DND-41 (cell line): ENCODE data around the gene USP46.

ENCODE experiments used
- EZH2 ChIP-seq: IDR thresholded peaks from 3 replicates; pipeline ENCODE4 v1.6.1; 2012; ENCODE audit warnings: borderline replicate concordance, low read depth, mild to moderate bottlenecking, moderate library complexity, low read length, inconsistent platforms; ENCODE audit not compliant: severe bottlenecking
- TF ChIP-seq, protein P1 (sequence below): IDR thresholded peaks from 2 replicates; pipeline ENCODE4 v1.5.1; 2012; ENCODE audit warnings: borderline replicate concordance, low read length, moderate library complexity, mild to moderate bottlenecking; ENCODE audit not compliant: poor library complexity, severe bottlenecking; ENCODE audit errors: extremely low read depth

DNA sequence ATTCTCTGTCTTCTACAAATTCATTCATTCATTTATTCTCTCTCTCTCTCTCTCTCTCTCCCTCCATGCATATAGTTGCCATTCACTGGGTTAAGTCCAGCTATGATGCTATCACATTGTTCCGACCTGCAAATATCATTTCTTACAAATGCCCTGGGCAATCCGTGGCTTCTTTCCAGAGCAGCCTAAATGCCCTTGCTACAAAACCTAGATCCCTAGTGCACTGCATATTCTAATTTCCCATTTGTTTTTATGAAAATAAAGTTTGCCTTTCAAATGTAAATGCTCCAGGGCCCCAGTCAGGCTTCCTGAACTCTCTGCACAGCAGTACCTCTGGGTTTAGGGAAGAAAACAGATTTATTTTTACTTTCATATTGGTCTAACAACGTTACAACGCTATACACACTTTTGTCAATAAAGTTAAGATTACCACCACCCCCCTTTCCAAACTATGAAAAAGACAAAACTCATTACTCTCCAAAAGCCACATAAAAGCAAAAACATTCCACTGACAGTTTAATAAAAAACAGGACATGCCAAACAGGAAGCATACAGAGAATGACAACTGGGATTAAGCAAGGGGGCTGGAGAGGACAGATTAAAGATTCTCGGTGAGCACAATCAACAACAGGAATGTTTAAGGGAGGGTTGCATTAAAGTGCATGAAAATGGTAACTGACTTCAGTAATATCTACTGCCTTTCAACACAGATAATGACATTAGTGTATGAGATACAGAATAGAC, 104.3 kb downstream of the USP46 start:
- TF ChIP-seq, protein P1, sequence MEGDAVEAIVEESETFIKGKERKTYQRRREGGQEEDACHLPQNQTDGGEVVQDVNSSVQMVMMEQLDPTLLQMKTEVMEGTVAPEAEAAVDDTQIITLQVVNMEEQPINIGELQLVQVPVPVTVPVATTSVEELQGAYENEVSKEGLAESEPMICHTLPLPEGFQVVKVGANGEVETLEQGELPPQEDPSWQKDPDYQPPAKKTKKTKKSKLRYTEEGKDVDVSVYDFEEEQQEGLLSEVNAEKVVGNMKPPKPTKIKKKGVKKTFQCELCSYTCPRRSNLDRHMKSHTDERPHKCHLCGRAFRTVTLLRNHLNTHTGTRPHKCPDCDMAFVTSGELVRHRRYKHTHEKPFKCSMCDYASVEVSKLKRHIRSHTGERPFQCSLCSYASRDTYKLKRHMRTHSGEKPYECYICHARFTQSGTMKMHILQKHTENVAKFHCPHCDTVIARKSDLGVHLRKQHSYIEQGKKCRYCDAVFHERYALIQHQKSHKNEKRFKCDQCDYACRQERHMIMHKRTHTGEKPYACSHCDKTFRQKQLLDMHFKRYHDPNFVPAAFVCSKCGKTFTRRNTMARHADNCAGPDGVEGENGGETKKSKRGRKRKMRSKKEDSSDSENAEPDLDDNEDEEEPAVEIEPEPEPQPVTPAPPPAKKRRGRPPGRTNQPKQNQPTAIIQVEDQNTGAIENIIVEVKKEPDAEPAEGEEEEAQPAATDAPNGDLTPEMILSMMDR: no peak
- no peak for TF ChIP-seq EZH2
